HG03025 (cell line): Measurements from ENCODE around the gene FDX2.

ENCODE experiments used
- ATAC-seq: cut with Tn5 transposase; IDR thresholded peaks from one replicate; pipeline ENCODE4 v1.9.1; 2021; ENCODE audit warnings: mild to moderate bottlenecking, moderate library complexity; ENCODE audit not compliant: unreplicated experiment, low FRiP score

FDX2 gene

GRCh38 chr19:10333758-10334587, 18.2 kb upstream of the FDX2 start:
- ATAC-seq, result no peak

- ATAC-seq, result peak; percentile 74
Observed at GRCh38 chr19:10332965-10333757, 17.3 kb upstream of the FDX2 start, which contains the start of gene RAVER1. Gene RAVER1, minus strand, starts transcription at chr19:10333529. Its CDS starts 22 bp downstream, at chr19:10333507.

- ATAC-seq, result no peak
Observed at GRCh38 chr19:10332158-10332964, 16.5 kb upstream of the FDX2 start.

GRCh38 chr19:10329555-10329954, 13.7 kb upstream of the FDX2 start:
- no peak for ATAC-seq

GRCh38 chr19:10328558-10329429, 13.0 kb upstream of the FDX2 start:
- ATAC-seq, result no peak

- no peak for ATAC-seq
Observed at GRCh38 chr19:10327793-10328192, 12.0 kb upstream of the FDX2 start.

GRCh38 chr19:10325732-10326131, 9.9 kb upstream of the FDX2 start:
- no peak for ATAC-seq

- ATAC-seq, result no peak
Observed at GRCh38 chr19:10321874-10322835, 6.3 kb upstream of the FDX2 start.

- ATAC-seq, result no peak
Observed at GRCh38 chr19:10321417-10321797, 5.6 kb upstream of the FDX2 start.

- no peak for ATAC-seq
Observed at GRCh38 chr19:10320602-10321416, 5.0 kb upstream of the FDX2 start.

GRCh38 chr19:10318807-10319682, 3.2 kb upstream of the FDX2 start:
- ATAC-seq, result no peak

- no peak for ATAC-seq
Observed at GRCh38 chr19:10317857-10318462, 2.1 kb upstream of the FDX2 start.

GRCh38 chr19:10317045-10317856, 1.4 kb upstream of the FDX2 start:
- ATAC-seq, result no peak

- ATAC-seq, result no peak
Observed at GRCh38 chr19:10316229-10317044, 622 bp upstream of the FDX2 start.

- no peak for ATAC-seq
Observed at GRCh38 chr19:10309423-10309822, 6.4 kb downstream of the FDX2 start, which contains the start of gene ZGLP1. Gene ZGLP1, minus strand, starts transcription at chr19:10309815.
